K562 (cell line): Measurements from ENCODE around the gene MYOZ3. TPM values are rescaled to one million over a fixed set of nuclear protein-coding genes. Genes with fewer than 3 reads are reported as not detected.
A peak's percentile ranks its signal among the peaks of the same experiment; 100 is the strongest.

ENCODE experiments used
- ARID1B ChIP-seq: fragments of 450-650 bp; IDR thresholded peaks from 2 replicates; pipeline ENCODE4 v1.6.1; 2016; ENCODE audit warnings: antibody characterized with exemption, mild to moderate bottlenecking, inconsistent platforms
- BHLHE40 ChIP-seq: IDR thresholded peaks from 2 replicates; pipeline ENCODE4 v1.6.1; 2011; ENCODE audit warnings: low read length, improper control_type of control experiment
- COPS2 ChIP-seq: fragments of 450-650 bp; conservative IDR thresholded peaks from 2 replicates; pipeline ENCODE4 v1.6.1; 2016; ENCODE audit warnings: mild to moderate bottlenecking, moderate library complexity
- CTBP1 ChIP-seq: fragments of 450-650 bp; IDR thresholded peaks from 2 replicates; pipeline ENCODE4 v1.6.1; 2016; ENCODE audit warnings: borderline replicate concordance
- HDAC1 ChIP-seq, 2 experiments: fragments of 450-650 bp; IDR thresholded peaks; 2 replicates each; pipeline ENCODE4 v1.6.1; 2016 to 2017; ENCODE audit warnings: inconsistent platforms in 1 of 2, mild to moderate bottlenecking in 1 of 2, moderate library complexity in 1 of 2
- HDAC2 ChIP-seq: fragments of 450-650 bp; IDR thresholded peaks from 2 replicates; pipeline ENCODE4 v1.6.1; 2016; ENCODE audit warnings: mild to moderate bottlenecking
- MAZ ChIP-seq, 2 experiments: fragments of 450-650 bp in 1 of 2; sonication (generic) in 1 of 2; formaldehyde crosslinking; IDR thresholded peaks in 1 of 2; conservative IDR thresholded peaks in 1 of 2; 2 replicates each; pipeline versions ENCODE4 v1.4.0 to v1.5.0; 2020; ENCODE audit warnings: mild to moderate bottlenecking in 1 of 2, missing genetic modification reagents in 1 of 2
- MYBL2 ChIP-seq, 2 experiments: fragments of 450-650 bp in 1 of 2; sonication (generic) in 1 of 2; formaldehyde crosslinking in 1 of 2; IDR thresholded peaks; 2 replicates each; pipeline versions ENCODE4 v1.6.1 to v1.8.1; 2017 to 2022; ENCODE audit warnings: borderline replicate concordance in 1 of 2, inconsistent platforms in 1 of 2, low read depth in 1 of 2, mild to moderate bottlenecking in 1 of 2, missing genetic modification reagents in 1 of 2, moderate library complexity in 1 of 2
- NCOR1 ChIP-seq: fragments of 450-650 bp; IDR thresholded peaks from 2 replicates; pipeline ENCODE4 v1.6.1; 2016; ENCODE audit warnings: mild to moderate bottlenecking, moderate library complexity
- NFIC ChIP-seq: fragments of 450-650 bp; IDR thresholded peaks from 2 replicates; pipeline ENCODE4 v1.6.1; 2017; ENCODE audit warnings: mild to moderate bottlenecking, inconsistent platforms
- NR2C1 ChIP-seq, 2 experiments: fragments of 450-650 bp; IDR thresholded peaks; 2 replicates each; pipeline ENCODE4 v1.6.1; 2017; ENCODE audit warnings: mild to moderate bottlenecking in 2 of 2, antibody characterized with exemption in 1 of 2, inconsistent platforms in 1 of 2, missing compliant biosample characterization in 1 of 2, missing genetic modification characterization in 1 of 2
- NR2C2 ChIP-seq, 2 experiments: fragments of 200-800 bp in 1 of 2; sonication (Bioruptor generic) in 1 of 2; sonication (generic) in 1 of 2; formaldehyde crosslinking in 1 of 2; IDR thresholded peaks; 2 replicates each; pipeline versions ENCODE4 v1.6.1 to v1.8.0; 2016 to 2022; ENCODE audit warnings: mild to moderate bottlenecking in 1 of 2, missing compliant biosample characterization in 1 of 2, missing genetic modification characterization in 1 of 2, missing genetic modification reagents in 1 of 2
- PML ChIP-seq: IDR thresholded peaks from 2 replicates; pipeline ENCODE4 v1.6.1; 2012; ENCODE audit warnings: low read length, inconsistent platforms
- RAD51 ChIP-seq: fragments of 450-650 bp; IDR thresholded peaks from 2 replicates; pipeline ENCODE4 v1.7.1; 2016; ENCODE audit warnings: low read depth, mild to moderate bottlenecking, borderline replicate concordance
- RCOR1 ChIP-seq, 2 experiments: IDR thresholded peaks; 2 replicates each; pipeline ENCODE4 v1.6.1; 2012; ENCODE audit warnings: low read depth in 2 of 2, low read length in 2 of 2, borderline replicate concordance in 1 of 2, improper control_type of control experiment in 1 of 2
- SMAD4 ChIP-seq: fragments of 250-450 bp; sonication (Bioruptor Pico); conservative IDR thresholded peaks from 2 replicates; pipeline ENCODE4 v1.8.0; 2021; ENCODE audit warnings: inconsistent platforms, mild to moderate bottlenecking, moderate library complexity
- STAT5A ChIP-seq: IDR thresholded peaks from 2 replicates; pipeline ENCODE4 v1.6.1; 2012; ENCODE audit warnings: low read length, inconsistent platforms, borderline replicate concordance
- TAF9B ChIP-seq: fragments of 450-650 bp; IDR thresholded peaks from 2 replicates; pipeline ENCODE4 v1.6.1; 2018; ENCODE audit warnings: mild to moderate bottlenecking; ENCODE audit not compliant: partially characterized antibody
- TAL1 ChIP-seq: fragments of 450-650 bp; IDR thresholded peaks from 2 replicates; pipeline ENCODE4 v1.6.1; 2016; ENCODE audit warnings: mild to moderate bottlenecking
- TCF3 ChIP-seq: sonication (generic); formaldehyde crosslinking; IDR thresholded peaks from 2 replicates; pipeline ENCODE4 v1.4.0; 2020; ENCODE audit warnings: mild to moderate bottlenecking, missing genetic modification reagents
- XRCC3 ChIP-seq: fragments of 450-650 bp; IDR thresholded peaks from 2 replicates; pipeline ENCODE4 v1.6.1; 2017; ENCODE audit warnings: mild to moderate bottlenecking, moderate library complexity
- polyA plus RNA-seq, 8 experiments: library from polyadenylated mRNA; depleted of rRNA in 4 of 8; stranded (reverse) in 5 of 8; unstranded in 3 of 8; fragments of >200 nt; fragmentation: Nextera tagmentation in 2 of 8; fragmentation: Illumina TruSeq in 1 of 8; extraction: Ambion mirVana in 2 of 8; extraction: Trizol in 1 of 8; gene quantifications; 2 replicates each; pipeline versions ENCODE4 v1.2.1 to v1.2.3, GENCODE V29; 2011 to 2014; ENCODE audit warnings: inconsistent platforms in 1 of 8, missing spikeins in 1 of 8
- total RNA-seq, 7 experiments: library from RNA; depleted of rRNA in 6 of 7; stranded (reverse); fragments of >200 nt in 6 of 7; fragmentation: Illumina TruSeq in 2 of 7; extraction: Trizol in 2 of 7; gene quantifications; 2 replicates each; pipeline versions ENCODE4 v1.2.1 to v1.2.3, GENCODE V29; 2011 to 2021; ENCODE audit warnings: low replicate concordance in 1 of 7
- TF ChIP-seq, protein P1 (sequence below): fragments of 250-450 bp; sonication (Bioruptor Pico); IDR thresholded peaks from 2 replicates; pipeline ENCODE4 v1.8.0; 2021; ENCODE audit warnings: mild to moderate bottlenecking, moderate library complexity
- TF ChIP-seq, protein P2 (sequence below): fragments of 200-800 bp; sonication (Bioruptor generic); IDR thresholded peaks from 2 replicates; pipeline ENCODE4 v1.6.1; 2017; ENCODE audit warnings: missing genetic modification characterization, missing compliant biosample characterization
- TF ChIP-seq, protein P3 (sequence below): fragments of 450-650 bp; IDR thresholded peaks from 2 replicates; pipeline ENCODE4 v1.6.1; 2016; ENCODE audit warnings: low read depth, mild to moderate bottlenecking, moderate library complexity

MYOZ3 gene
- total and polyA plus RNA-seq, 9 of the 15 experiments (the other 6 are each of a cell fraction or from before 2014, with no cell fraction given), result not detected

DNA sequence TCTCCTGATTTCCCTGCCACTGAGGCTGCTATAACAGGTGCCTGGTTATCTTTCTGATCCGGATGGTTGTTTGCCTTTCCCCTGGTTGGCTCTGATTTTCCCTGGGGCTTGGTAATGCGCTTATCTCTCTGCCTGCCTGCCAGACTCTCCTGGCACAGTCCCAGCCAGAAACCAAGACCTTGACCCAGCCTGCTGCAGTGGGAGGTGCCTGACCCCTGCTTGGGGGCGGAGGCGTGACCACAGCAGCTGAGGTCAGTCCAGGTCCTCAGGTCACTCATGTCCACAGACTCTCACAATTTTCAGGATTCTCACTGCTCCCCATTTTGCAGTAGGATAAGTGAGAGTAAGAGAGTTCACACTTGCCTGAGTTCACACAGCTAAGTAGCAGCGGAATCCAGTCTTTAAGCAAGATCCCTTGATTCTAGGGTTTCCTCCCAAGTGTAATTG lies 45.0 kb upstream of the MYOZ3 start (continued):
- TF ChIP-seq, protein P1, sequence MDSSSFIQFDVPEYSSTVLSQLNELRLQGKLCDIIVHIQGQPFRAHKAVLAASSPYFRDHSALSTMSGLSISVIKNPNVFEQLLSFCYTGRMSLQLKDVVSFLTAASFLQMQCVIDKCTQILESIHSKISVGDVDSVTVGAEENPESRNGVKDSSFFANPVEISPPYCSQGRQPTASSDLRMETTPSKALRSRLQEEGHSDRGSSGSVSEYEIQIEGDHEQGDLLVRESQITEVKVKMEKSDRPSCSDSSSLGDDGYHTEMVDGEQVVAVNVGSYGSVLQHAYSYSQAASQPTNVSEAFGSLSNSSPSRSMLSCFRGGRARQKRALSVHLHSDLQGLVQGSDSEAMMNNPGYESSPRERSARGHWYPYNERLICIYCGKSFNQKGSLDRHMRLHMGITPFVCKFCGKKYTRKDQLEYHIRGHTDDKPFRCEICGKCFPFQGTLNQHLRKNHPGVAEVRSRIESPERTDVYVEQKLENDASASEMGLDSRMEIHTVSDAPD (CRISPR knock-in tag), result 0 out of 2 replicates have a peak, but pooled peaks have one; percentile 16
- TF ChIP-seq TAF9B, result no peak
- no peak for TF ChIP-seq COPS2
- TF ChIP-seq CTBP1, result peak; percentile 18; the same call in 1 of the 2 replicates
- TF ChIP-seq, protein P2, sequence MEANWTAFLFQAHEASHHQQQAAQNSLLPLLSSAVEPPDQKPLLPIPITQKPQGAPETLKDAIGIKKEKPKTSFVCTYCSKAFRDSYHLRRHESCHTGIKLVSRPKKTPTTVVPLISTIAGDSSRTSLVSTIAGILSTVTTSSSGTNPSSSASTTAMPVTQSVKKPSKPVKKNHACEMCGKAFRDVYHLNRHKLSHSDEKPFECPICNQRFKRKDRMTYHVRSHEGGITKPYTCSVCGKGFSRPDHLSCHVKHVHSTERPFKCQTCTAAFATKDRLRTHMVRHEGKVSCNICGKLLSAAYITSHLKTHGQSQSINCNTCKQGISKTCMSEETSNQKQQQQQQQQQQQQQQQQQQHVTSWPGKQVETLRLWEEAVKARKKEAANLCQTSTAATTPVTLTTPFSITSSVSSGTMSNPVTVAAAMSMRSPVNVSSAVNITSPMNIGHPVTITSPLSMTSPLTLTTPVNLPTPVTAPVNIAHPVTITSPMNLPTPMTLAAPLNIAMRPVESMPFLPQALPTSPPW, result peak; percentile 12; the same call in 1 of the 2 replicates
- TF ChIP-seq TAL1, result peak; percentile 77
- peak; percentile 69; the same call in 1 of the 2 replicates for TF ChIP-seq HDAC2
- TF ChIP-seq HDAC1 (IDR thresholded peaks at IDR 0.05), result peak in 1 of 2 experiments; percentile 81; a peak in 2 of 4 replicates
- TF ChIP-seq TCF3 (CRISPR knock-in tag), result peak; percentile 80
- TF ChIP-seq, protein P3, sequence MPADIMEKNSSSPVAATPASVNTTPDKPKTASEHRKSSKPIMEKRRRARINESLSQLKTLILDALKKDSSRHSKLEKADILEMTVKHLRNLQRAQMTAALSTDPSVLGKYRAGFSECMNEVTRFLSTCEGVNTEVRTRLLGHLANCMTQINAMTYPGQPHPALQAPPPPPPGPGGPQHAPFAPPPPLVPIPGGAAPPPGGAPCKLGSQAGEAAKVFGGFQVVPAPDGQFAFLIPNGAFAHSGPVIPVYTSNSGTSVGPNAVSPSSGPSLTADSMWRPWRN, result peak; percentile 58; the same call in 1 of the 2 replicates
- peak in 1 of 2 experiments; percentile 23; a peak in 1 of 4 replicates for TF ChIP-seq MAZ (CRISPR knock-in tag; conservative IDR thresholded peaks at IDR 0.05 in 1 of 2, IDR thresholded peaks at IDR 0.05 in 1 of 2)
- TF ChIP-seq RCOR1 (IDR thresholded peaks at IDR 0.05; ENCODE audit: borderline replicate concordance in 1 of 2, low read depth in 2 of 2, low read length in 2 of 2), result peak; percentile 77 to 93
- no peak for TF ChIP-seq XRCC3
- TF ChIP-seq STAT5A, result peak; percentile 59; the same call in 1 of the 2 replicates
- peak; percentile 35; the same call in 1 of the 2 replicates for TF ChIP-seq BHLHE40
- 0 out of 2 replicates have a peak, but pooled peaks have one; percentile 40 for TF ChIP-seq PML
- peak; percentile 81 for TF ChIP-seq NCOR1
- peak; percentile 63 for TF ChIP-seq NR2C1 (IDR thresholded peaks at IDR 0.05)
- TF ChIP-seq NR2C1 (tag; IDR thresholded peaks at IDR 0.05), result peak; percentile 67
- TF ChIP-seq SMAD4 (CRISPR knock-in tag), result peak; percentile 28; the same call in 1 of the 2 replicates
- no peak for TF ChIP-seq RAD51
- no peak for TF ChIP-seq NR2C2 (CRISPR knock-in tag; IDR thresholded peaks at IDR 0.05)
- TF ChIP-seq NR2C2 (tag; IDR thresholded peaks at IDR 0.05), result peak; percentile 82
- no peak for TF ChIP-seq MYBL2 (IDR thresholded peaks at IDR 0.05; ENCODE audit: low read depth)
- no peak for TF ChIP-seq MYBL2 (CRISPR knock-in tag; IDR thresholded peaks at IDR 0.05; ENCODE audit: borderline replicate concordance)
- peak; percentile 70 for TF ChIP-seq ARID1B
- peak; percentile 92 for TF ChIP-seq NFIC
